NOMO-1 treated with dmso at 0.1 percent for 144 hours (cell line): Measurements from ENCODE around the gene FAM131B.
"Not testable (repeated sequence)": the region's sequence is repeated elsewhere in the genome, so short reads cannot be mapped to it uniquely, and the experiment has no call there.

Experiments
- DNase-seq: peaks from one replicate; lab custom pipeline; 2025; ENCODE audit not compliant: unreplicated experiment; lab: John Stamatoyannopoulos, UW

The FAM131B gene

DNA sequence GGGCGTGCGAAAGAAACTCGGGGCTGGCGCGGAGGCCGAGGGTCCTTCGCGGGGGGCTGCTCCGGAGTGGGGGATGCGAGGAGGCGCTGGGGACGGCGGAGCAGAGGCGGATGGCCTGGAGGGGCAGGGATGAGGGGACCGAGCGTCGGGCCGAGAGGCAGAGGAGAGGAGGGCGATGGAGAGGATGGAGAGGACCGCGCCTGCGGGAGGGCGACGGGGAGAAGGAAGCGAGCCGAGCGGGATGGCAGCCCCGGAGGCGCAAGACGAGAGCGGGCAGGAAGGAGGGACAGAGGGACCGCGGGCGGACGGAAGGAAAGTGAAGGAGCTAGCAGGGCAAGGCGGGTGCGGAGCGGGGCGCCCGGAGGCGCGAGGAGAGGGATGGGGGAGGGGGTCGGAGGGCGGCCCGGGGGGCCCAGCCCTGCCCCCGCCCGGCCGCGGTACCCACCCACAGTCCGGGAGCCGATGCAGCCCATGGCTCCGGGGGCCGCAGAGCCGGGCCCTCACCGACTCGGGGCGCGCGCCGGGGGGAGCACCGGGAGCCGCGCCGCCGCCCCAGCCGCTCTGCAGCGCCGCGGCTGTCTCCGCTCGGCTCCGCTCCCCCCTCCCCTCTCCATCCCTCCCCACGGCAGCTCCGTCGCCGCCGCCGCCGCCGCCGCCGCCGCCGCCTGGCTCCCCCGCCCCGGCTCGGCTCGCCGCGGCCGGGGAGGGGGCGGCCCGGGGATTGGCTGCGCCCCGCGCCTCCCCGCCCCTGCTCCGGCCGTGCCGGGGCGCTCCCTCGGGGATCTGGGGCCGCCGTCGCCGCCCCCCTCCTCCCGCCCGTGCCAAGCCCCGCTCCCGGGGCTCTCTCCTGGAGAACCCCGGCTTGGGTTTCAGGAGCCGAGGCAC, at the start of gene FAM131B:
Gene FAM131B (minus strand): TSS at position 583 of the 885 bp plus-strand sequence. CDS start 110 bp downstream, at position 473.
- DNase-seq = no peak

DNA sequence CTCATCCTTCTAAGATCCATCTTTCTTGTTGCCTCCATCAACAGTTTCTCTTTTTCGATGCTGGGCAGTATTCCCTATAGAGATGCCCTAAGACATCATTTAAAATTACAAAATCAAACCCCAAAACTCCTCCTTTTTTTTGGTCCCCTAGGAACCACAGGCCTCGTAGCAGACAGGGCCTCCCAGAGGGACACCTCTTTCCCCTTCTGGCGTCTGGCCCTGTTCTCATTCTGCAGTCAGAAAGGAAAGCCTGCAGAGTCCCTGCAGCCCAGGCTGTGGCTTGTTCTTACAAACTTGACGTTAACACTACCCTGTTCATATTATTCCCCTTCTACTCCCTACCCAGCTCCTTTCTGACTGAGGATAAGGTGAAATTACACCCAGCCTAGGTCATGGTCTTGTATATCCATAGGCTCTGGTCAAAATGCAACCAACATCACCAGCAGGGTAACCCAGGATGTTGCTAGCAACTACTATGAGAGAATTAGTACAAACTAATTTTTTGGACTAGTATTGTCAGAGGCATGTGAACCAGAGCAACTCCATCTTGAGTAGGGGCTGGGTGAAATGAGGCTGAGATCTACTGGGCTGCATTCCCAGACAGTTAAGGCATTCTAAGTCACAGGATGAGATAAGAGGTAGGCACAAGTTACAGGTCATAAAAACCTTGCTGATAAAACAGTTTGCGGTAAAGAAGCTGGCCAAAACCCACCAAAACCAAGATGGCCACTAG, 49.6 kb upstream of the FAM131B start:
- no peak for DNase-seq

- DNase-seq = peak; percentile 44
These were observed 48.0 kb upstream of the FAM131B start for GRCh38 chr7:143410521-143411004.

DNA sequence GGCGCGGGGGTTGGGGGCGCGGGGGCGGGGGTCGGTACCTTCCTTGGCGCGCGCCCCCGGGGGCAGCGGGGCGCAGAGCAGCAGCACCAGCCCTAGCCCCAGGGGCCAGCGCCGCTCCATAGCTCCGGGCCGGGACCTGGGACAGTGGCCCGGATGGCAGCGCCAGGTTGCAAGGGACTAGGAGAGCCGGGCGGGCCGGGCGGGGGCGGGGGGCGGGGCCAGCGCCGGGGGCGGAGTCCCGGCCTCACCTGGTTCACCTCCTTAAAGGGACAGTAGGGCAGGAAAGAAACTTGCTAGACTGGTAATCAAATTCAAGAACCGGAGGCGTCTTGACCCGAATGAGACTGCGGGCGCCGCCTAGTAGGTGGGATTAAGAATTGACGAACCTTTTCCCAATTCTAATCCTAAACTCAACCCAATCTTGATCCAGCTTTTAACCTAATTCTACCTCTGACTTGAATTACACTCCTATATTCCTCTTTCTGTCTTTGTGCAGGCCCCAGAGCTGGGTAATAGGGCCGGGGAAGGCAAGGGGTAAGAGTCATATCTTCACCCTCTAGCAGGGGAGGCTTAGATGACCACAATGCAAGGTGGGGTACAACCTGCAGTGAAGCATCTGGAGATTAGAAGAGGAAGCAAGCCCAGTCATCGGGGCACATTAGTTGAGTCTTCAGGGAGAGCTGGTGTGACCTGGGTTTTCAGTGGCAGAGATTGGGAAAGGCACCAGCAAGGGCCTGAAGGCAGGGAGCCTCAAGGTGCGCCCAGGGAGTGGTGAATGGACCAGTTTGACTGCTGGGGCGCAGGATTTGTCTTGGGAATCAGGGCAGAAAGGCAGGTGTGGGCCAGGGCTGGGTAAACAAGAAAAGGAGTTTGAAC, 46.4 kb upstream of the FAM131B start, which contains the start of gene EPHA1:
Gene EPHA1 (minus strand): TSS at position 171 of the 876 bp plus-strand sequence. CDS start 51 bp downstream, at position 120.
- no peak for DNase-seq

- no peak for DNase-seq
These were observed 45.8 kb upstream of the FAM131B start for GRCh38 chr7:143408252-143408685.

GRCh38 chr7:143407287-143408251, 45.1 kb upstream of the FAM131B start:
- peak; percentile 10 for DNase-seq

GRCh38 chr7:143406002-143406357, 43.5 kb upstream of the FAM131B start:
- no peak for DNase-seq

GRCh38 chr7:143405173-143406001, 42.9 kb upstream of the FAM131B start:
- no peak for DNase-seq

DNA sequence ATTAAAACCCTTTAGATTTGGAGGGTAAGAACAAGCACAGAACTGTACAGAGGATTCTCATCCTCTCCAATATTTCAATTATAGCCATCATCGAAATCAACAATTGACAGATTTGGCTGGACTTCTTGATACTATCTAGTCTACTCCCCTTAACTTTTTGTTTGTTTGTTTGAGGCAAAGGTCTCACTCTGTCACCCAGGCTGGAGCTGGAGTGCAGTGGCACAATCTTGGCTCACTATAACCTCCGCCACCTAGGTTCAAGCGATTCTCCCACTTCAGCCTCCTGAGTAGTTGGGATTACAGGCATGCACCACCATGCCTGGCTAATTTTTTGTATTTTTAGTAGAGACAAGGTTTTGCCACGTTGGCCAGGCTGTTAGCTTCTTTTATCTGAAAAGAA, 39.7 kb upstream of the FAM131B start:
- not testable (repeated sequence) for DNase-seq

DNA sequence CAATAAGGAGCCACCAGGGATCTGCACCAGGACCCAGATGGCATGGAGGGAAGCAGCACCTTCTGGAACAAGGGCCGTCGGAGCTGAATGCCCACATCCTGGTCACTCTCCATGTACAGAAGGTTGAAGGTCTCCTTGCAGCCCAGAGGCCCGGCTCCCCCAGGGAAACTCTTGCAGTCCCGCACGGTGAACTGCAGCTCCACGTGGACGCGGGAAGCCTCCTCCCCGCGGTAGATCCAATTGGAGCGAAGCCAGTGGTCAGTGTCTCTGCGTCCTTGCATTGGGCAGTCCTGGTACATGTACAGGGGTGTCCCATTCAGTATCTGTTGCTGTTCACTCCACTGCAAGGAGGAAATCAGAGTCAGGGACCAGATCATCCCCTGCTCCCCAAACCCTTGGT, 38.8 kb upstream of the FAM131B start:
- no peak for DNase-seq

- DNase-seq = no peak
These were observed 37.1 kb upstream of the FAM131B start for GRCh38 chr7:143399642-143400041.

GRCh38 chr7:143399151-143399550, 36.6 kb upstream of the FAM131B start:
- DNase-seq = no peak

- no peak for DNase-seq
These were observed 36.1 kb upstream of the FAM131B start for GRCh38 chr7:143398616-143399015.

- no peak for DNase-seq
These were observed 35.4 kb upstream of the FAM131B start for GRCh38 chr7:143397710-143398530.

- no peak for DNase-seq
These were observed 34.4 kb upstream of the FAM131B start for GRCh38 chr7:143396625-143397556.

DNA sequence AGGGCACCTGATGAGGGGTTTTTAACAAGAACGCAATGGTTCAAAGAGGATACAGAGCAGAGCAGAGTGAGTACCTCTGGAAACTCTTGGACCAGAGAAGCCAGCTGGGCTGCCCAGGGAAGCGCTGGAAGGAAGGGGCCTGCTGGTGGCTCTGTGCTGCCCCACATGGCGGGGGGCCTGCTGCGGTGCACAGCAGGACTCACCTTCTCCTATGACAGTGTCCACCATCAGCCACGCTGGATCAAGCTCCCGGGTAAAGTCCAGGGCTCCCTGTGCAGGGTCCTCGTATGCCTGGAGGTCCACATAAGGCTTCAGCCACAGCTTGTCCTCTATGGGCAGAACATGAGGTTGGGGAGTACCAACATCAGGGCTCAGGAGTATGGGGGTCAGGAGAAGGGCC, 33.7 kb upstream of the FAM131B start:
- no peak for DNase-seq
